ENCODE data around the gene ST3GAL2.
"Not testable (repeated sequence)": the region's sequence is repeated elsewhere in the genome, so short reads cannot be mapped to it uniquely, and the experiment has no call there.

Gene ST3GAL2

DNA sequence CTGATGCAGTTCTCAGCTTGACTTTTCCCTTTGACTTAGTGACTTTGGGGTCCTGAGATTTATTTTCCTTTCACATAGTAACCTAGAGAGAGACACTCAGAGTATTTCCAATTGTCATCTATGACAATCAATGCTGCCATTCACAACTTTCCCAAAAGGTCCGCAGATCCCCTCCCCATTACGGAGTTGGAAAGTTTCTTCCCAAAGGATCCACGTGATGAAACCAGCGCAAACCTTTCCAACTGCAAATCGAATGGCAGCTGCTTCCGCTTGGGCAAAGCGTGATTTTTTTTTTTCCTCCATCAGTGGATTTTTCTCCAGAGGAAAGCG, 15.0 kb upstream of the ST3GAL2 start:
- TF ChIP-seq CTCF (IDR thresholded peaks at IDR 0.05): no peak
- peak overlapping the region; percentile 91 to 95 for H3K4me3 ChIP-seq (ENCODE audit: low read depth in 1 of 2, low read length in 1 of 2)
- H3K36me3 ChIP-seq: no peaks in the 10 kb centered on the region
- no peaks in the 10 kb centered on the region for H3K9me3 ChIP-seq
- H3K27ac ChIP-seq: no peak overlapping the region
- peaks cover 23% of the 10 kb centered on the region for H3K27me3 ChIP-seq
- H3K4me1 ChIP-seq (ENCODE audit: control insufficient read depth in 1 of 2, insufficient read depth in 1 of 2, low read depth in 1 of 2, low read length in 1 of 2): peaks cover 13% of the 10 kb centered on the region in 2 experiments

DNA sequence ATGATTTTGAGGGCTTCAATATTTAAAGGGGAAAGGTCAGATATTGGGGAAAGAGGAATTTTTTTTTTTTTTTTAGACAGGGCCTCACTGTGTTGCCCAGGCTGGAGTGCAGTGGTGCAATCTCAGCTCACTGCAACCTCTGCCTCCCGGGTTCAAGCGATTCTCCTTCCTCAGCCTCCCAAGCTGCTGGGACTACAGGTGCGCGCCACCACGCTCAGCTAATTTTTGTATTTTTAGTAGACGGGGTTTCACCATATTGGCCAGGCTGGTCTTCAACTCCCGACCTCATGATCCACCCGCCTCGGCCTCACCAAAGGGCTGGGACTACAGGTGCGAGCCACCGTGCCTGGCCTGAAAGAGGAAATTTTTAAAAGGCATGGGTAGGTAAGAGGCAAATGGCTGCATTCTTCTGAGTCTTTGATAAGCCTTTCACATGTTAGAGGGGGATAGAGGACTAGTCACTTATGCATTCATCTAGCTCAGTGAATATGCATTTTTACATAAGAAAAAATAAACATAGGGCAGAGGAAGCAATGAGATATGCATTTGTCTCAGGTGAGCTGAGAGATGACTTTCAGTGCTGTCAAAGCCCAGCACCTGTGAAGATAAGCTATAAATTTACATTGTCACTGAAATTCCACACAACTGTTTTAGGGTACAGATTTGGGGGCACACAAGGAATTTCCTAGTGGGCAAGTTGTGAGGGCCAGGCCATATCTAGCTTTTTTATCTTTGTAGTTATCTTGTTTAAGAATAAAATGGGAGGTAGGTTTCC, 14.4 kb upstream of the ST3GAL2 start:
- Histone ChIP-seq H3K4me3 (ENCODE audit: low read depth in 1 of 2, low read length in 1 of 2) (peak overlapping the region; percentile 91 to 95), H3K27ac (no peak overlapping the region), H3K36me3 (no peaks in the 10 kb centered on the region)

DNA sequence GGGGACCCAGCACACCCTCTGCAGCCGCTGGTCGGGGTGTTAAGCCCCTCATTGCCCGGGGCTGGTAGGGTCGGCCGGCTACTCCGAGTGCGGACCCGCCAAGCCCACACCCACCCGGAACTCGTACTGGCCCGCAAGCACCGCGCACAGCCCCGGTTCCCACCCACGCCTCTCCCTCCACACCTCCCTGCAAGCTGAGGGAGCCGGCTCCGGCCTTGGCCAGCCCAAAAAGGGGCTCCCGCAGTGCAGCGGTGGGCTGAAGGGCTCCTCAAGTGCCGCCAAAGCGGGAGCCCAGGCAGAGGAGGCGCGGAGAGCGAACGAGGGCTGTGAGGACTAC, 12.1 kb upstream of the ST3GAL2 start:
- H3K4me3 ChIP-seq (ENCODE audit: low read depth in 1 of 2, low read length in 1 of 2); H3K36me3 ChIP-seq; H3K9me3 ChIP-seq; H3K27ac ChIP-seq: not testable (repeated sequence)
- H3K27me3 ChIP-seq: peaks cover 23% of the 10 kb centered on the region
- H3K4me1 ChIP-seq (ENCODE audit: control insufficient read depth in 1 of 2, insufficient read depth in 1 of 2, low read depth in 1 of 2, low read length in 1 of 2): peaks cover 13% of the 10 kb centered on the region in 2 experiments

More for the DNA sequence above, 14.4 kb upstream of the ST3GAL2 start:
- Histone ChIP-seq H3K27me3 (peaks cover 23% of the 10 kb centered on the region), H3K4me1 (ENCODE audit: control insufficient read depth in 1 of 2, insufficient read depth in 1 of 2, low read depth in 1 of 2, low read length in 1 of 2) (peaks cover 13% of the 10 kb centered on the region in 2 experiments), H3K9me3 (no peaks in the 10 kb centered on the region)
- no peak for TF ChIP-seq CTCF (IDR thresholded peaks at IDR 0.05)

DNA sequence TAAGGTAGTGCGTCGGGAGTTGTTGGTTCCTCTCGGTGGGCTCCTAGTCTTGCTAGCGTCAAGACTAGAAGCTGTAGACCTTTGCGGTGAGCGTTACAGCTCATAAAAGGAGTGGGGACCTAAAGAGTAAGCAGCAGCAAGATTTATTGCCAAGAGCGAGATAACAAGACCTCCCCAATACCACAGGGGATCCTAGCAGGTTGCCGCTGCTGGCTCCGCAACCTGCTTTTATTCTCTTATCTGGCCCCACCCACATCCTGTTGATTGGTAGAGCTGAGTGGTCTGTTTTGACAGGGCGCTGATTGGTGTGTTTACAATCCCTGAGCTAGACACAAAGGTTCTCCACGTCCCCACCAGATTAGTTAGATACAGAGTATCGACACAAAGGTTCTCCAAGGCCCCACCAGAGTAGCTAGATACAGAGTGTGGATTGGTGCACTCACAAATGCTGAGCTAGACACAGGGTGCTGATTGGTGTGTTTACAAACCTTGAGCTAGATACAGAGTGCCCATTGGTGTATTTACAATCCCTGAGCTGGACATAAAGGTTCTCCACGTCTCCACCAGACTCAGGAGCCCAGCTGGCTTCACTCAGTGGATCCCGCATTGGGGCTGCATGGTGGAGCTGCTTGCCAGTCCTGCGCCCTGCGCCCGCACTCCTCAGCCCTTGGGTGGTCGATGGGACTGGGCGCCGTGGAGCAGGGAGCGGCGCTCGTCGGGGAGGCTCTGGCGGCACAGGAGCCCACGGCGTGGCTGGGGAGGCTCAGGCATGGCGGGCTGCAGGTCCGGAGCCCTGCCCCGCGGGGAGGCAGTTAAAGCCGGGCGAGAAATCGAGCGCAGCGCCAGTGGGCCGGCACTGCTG, 11.5 kb upstream of the ST3GAL2 start:
- Histone ChIP-seq H3K4me1 (ENCODE audit: control insufficient read depth in 1 of 2, insufficient read depth in 1 of 2, low read depth in 1 of 2, low read length in 1 of 2) (peaks cover 13% of the 10 kb centered on the region in 2 experiments), H3K27me3 (peaks cover 23% of the 10 kb centered on the region)
- H3K27ac ChIP-seq; H3K36me3 ChIP-seq; H3K9me3 ChIP-seq; H3K4me3 ChIP-seq (ENCODE audit: low read depth in 1 of 2, low read length in 1 of 2): not testable (repeated sequence)

- H3K27ac ChIP-seq: no peak overlapping the region
- H3K36me3 ChIP-seq: no peaks in the 10 kb centered on the region
- peaks cover 23% of the 10 kb centered on the region for H3K27me3 ChIP-seq
- H3K4me1 ChIP-seq (ENCODE audit: control insufficient read depth in 1 of 2, insufficient read depth in 1 of 2, low read depth in 1 of 2, low read length in 1 of 2): no peaks in the 10 kb centered on the region
- H3K4me3 ChIP-seq (ENCODE audit: low read depth in 1 of 2, low read length in 1 of 2): no peak overlapping the region
- no peak for TF ChIP-seq CTCF (IDR thresholded peaks at IDR 0.05)
- H3K9me3 ChIP-seq: no peaks in the 10 kb centered on the region
These were observed 9.2 kb upstream of the ST3GAL2 start for GRCh38 chr16:70448075-70448474.

DNA sequence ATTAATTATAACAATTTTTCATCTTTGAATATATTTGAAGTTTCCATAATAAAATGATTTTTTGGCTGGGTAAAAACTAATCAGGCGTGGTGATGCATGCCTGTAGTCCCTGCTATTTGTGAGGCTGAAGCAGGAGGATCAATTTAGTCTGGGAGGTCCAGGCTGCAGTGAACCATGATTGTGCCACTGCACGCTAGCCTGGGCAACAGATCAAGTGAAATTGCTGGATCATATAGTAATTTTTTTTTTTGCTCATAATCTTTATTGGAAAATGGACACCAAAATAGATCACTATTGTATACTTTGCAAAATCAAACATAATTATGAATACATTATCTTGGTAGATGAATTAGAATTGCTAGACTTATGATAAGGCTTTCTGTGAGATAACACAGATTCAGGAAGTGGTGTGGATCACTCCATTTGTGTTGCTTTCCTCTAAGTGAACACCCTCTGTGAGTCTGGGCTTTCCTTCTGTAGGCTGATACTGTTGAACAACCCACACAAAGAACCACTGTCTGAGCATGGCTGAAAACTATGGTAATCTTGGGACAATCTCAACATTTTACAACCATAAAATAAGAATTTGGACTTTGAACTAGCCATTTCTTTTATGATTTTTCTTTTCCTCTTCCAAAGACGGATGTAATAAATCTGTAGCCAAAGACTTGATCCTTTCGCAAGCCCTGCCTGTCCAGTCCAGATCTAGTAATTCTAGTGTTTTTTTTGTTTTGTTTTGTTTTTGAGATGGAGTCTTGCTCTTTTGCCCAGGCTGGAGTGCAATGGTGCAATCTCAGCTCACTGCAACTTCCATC, 5.6 kb upstream of the ST3GAL2 start:
- Histone ChIP-seq H3K9me3 (no peaks in the 10 kb centered on the region), H3K36me3 (no peaks in the 10 kb centered on the region), H3K27me3 (no peaks in the 10 kb centered on the region), H3K4me3 (ENCODE audit: low read depth in 1 of 2, low read length in 1 of 2) (no peak overlapping the region), H3K27ac (no peak overlapping the region), H3K4me1 (ENCODE audit: control insufficient read depth in 1 of 2, insufficient read depth in 1 of 2, low read depth in 1 of 2, low read length in 1 of 2) (peaks cover 5 to 7% of the 10 kb centered on the region in 2 experiments)
- no peak for TF ChIP-seq CTCF (IDR thresholded peaks at IDR 0.05)
